Hematopoietic multipotent progenitor cell treated with erythropoietin and hydrocortisone succinate and interleukin-3 and kit ligand, for 4 days (in vitro differentiated cells): ENCODE data around the gene FER1L5.
"Not testable (repeated sequence)": the region's sequence is repeated elsewhere in the genome, so short reads cannot be mapped to it uniquely, and the experiment has no call there.

Experiments
- DNase-seq: peaks from one replicate; pipeline ENCODE4 v3.0.0-alpha.2; 2015

Gene FER1L5

DNA sequence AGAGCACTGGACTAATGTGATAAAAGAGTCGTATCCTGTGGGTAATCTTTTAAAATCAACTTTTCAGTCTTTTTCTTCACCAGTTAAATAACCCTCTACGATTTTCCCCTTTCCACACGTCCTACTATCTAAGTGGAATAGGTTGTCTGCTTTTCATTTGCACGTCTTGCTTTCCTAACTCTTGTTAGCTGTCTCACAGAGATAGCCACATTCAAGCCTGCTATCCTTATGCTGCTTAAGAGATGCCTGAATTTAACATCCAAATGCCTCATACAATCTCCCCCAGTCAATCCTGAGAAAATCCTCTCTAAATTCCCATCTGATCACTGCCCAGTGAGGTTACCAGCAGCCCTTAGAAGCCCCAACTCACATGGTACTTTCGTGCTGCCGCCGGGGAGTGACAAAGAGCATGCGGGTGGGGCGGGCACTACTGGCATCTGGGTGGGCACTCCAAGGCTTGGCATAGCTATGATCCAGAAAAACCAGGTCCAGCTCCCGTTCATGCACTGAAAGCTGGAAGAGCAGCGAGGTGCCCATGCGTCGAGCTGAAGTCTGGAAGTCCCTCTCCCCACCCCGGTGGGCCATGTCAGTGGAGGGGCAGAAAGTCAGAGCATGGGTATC lies 5.9 kb upstream of the FER1L5 start:
- DNase-seq: peak; percentile 31

DNA sequence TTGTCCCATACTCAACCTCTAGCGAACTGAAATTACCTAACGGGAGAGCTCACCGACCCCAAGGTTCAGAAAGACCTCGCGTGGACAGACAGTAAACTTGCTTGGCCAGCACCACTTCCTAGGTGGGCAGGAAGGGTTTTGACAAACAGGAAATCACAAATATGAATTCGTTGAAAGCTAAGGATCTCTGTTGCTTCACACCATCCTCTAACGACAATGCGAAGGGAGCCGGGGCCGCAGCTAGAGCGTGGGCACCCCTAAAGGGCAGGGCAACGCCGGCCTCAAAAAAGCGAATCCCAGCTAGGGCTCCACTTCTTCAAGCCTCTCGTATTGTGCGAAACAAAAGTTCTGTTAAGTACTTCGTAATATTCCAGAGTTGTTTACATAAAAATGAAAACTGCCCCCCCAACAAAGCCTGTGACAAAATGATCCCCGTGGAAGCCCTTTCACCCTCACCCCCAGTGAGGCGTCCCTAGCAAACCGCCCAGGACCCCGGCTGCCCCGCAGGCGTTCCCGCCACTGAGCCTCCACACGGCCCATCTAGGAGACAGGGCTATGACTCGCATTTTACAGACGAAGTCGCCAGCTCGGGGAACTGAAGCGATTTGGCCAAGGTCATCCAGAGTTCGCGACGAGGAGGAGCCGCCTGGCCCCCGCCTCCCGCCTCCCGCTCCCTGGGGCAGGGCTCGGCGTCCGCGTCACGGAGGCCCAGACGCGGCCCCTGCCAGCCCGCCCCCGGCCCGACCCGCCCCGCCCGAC lies 5.0 kb upstream of the FER1L5 start:
- DNase-seq: peak; percentile 93

DNA sequence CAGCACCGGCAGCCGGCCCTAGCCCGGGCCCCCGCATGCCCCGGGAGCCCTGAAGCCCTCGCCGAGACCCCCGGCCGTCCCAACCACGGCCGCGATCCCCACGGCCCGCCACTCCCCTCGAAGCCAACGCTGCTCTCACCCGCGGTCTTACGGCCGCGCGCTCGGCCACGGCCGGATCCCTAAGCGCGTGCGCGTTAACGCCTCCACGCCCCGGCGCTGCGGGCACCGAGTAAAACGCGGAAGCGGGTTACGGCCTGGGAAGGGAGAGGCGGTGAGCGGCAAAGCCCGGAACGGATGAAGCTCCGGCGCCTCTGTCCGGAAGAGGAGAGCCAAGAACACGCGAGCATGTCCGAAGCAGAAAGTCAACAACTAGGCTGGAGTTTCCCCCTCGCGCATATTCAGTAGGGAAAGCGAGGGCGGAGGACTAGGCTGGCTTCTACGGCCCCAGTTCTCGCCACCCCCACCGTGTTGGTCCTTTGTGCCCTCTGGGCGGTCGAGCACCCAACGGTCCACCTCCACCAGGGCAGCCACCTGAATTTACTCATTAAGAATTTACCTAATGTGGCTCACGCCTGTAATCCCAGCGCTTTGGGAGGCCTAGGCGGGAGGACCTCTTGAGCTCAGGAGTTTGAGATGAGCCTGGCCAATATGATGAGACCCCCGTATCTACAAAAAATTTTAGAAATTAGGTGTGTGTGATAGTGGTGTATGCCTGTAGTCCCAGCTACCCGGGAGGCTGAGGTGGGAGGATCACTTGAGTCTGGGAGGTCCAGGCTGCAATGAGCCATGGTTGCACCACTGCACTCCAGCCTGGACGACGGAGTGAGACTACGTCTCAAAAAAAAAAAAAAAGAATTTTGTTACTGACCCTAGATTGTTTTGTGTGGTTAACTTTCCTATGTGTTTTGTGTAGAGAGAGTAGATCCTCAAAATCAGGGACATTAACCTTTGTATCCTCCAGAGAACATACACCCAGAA lies 4.1 kb upstream of the FER1L5 start, which contains the start of gene KANSL3:
Gene KANSL3, minus strand, starts transcription at position 169 of the 978 bp plus-strand sequence. CDS start 1,177 bp downstream, outside the sequence.
- DNase-seq: peak; percentile 97

DNA sequence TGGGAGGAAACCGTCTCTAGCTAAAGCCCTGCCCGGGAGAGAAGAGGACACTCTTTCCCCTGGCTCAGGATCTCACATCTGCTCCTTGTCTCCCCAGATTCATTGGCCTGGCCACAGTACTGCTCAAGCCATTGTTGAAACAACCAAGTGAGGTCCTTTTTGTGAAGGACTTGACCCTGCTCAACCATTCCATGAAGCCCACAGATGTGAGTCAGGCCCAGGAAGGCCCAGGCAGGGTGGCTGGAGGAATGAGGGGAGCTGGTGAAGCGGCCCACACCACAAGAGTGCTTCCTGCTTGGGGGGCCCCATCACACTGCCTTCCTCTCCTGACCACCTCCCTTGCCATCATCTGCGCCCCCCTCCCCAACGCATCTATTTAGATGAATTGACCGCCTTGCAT lies 5.1 kb downstream of the FER1L5 start:
- no peak for DNase-seq

DNA sequence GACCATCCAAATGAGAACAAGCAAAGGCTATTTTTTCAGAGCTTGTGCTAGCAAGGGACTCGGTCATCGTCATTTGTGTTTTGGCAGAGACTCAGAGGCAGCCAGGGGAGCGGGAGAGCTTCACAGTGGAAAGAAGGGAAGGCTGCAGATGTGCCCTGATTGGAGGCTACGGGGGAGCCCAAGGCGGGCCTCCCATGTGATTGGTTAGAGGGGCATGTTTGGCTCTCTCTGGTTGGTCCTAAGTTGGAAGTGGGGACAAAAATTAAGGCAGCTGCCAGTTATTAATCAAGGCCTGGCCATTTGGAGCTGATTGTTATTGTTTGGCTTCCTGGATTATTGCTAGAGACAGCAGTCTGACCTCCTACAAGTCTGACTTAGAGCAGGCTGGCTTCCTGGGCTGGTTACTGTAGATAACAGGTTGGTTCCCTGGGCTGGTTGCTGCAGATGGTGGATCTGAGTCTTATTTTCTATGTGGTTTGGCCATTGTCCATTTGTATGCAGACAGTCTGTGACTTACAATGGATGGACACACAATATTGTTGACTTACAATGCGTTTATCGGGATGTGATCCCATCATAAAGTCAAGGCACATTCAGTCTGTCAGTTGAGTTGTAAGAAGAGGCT lies 5.9 kb downstream of the FER1L5 start:
- peak; percentile 58 for DNase-seq

DNA sequence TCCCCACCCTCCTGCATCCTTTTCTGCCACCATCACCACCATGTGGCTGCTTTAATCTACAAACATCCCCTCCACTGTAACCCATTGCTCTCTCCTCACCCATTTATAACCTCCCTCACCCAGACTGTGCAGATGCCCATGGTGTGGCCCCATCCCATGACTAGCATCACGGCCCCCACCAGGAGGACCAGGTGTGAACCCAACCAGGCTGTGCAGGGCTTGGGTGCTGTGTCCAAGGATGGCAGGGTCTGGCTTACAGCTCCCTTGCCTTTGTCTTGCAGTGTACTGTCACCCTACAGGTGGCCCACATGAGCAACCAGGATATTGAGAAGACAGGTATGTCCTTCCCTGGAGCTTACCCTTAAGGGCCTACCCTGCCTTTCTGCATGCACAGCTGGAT lies 6.8 kb downstream of the FER1L5 start:
- no peak for DNase-seq

DNA sequence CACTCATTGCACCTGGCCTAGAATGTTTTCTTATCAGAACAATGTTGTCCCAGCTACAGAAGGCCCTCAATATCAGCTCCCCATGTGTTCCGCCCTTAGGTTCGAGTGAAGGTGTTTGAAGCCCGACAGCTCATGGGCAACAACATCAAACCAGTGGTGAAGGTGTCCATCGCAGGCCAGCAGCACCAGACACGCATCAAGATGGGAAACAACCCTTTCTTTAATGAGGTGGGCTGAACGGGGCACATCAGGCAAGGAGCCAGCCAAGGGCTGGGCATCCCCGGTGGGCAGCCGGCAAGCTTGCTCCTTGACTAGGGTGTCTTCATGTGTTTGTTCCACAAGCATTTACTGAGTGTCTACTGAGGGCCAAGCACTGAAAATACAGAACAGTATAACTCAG lies 9.2 kb downstream of the FER1L5 start:
- no peak for DNase-seq

DNA sequence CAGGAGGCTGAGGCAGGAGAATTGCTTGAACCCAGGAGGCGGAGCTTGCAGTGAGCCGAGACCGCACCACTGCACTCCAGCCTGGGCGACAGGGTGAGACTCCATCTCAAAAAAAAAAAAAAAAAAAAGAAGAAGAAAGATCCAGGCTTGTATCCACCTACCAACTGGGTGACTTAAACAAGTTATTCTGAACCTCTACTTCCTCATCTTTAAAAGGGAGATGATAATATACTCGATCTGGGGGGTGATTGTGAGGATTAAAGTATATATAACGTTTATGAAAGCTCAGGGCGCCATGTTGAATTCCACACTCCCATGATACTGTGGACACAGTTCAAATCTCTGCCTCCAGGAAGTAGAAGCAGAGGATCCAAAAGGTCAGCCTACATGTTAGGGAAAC lies 12.2 kb downstream of the FER1L5 start:
- DNase-seq: not testable (repeated sequence)

DNA sequence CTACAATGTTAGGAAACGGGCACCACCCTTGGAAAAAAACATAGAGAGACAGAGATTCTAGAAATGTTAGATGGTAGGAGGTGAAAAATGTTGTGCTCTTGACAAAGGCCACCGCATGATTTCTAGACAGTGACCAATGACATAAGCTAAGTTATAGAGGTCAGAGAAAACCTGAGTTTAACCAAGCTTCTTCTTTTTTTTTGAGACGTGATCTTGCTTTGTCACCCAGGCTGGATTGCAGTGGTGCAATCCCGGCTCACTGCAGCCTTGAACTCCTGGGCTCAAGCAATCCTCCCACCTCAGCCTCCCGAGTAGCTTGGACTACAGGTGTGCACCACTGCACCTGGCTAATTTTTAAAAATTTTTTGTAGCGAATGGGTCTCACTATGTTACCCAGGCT lies 13.0 kb downstream of the FER1L5 start:
- no peak for DNase-seq

DNA sequence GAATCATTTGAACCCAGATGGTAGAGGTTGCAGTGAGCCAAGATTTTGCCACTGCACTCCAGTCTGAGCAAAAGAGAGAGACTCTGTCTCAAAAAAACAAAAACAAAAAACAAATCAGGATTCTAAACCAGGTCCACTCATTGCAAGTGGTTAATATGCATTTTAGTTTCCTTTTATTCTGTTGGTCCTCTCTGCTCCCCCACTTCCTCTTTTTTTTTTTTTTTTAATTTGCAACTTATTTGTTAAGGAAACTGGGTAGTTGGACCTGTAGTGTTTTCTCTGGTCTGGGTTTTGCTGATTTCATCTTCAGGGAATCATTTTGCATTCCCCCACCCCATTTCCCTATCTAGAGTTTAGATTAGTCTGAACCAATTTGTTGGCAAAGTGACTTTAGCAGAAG lies 14.0 kb downstream of the FER1L5 start:
- DNase-seq: peak; percentile 69

DNA sequence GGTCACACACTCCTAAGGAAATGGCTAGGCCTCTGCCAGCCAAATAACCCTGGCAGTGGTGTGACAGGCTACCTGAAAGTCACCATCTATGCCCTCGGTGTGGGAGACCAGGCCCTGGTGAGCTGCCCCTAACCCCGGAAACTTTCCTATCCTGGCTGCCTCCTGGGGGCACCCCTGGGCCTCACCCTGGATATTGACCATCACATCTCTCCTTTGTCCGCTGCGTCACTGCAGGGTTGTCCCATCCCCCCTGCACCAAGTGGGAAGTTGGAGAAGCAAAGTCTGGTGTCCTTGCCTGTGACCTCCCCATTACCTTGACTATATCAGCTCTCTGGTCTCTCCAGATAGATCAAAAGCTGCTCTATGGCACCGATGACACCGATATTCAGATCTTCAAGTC lies 18.8 kb downstream of the FER1L5 start:
- no peak for DNase-seq

DNA sequence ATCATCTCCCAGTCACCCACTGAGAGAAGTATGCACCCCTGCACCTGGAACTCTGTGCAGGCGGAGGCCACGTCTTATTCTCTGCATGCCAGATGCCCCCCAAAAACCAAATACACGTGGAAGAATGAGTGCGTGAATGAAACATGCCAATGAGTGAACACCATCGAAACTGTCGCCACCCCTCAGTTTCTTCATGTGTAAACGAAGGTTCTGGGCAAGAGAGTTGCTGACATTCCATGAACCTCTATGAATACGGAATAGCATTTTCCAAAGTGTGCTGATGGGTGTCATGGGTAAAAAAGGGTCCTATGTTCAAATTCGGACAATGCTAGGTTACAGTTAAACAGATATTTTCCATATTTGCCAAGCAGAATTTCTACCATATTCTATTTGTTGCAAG lies 19.8 kb downstream of the FER1L5 start:
- DNase-seq: no peak

DNA sequence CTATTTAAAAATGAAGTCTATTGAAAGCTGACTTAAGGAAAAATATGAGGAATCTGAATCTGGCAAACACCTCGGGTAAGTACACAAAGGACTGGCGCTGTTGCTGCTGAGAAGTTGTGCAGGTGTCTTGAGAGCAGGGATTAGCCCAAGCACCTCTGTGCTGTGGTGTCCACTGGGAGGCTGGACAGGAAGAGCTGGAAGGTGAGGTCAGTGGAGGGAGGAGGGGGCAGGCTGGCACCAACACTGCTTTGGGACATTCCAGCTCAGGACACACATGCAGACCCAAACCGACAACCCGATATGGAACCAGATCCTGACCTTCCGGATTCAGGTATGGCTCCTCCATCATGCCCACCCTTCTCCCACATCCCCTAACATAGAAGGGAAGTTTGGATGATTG lies 20.6 kb downstream of the FER1L5 start:
- no peak for DNase-seq

DNA sequence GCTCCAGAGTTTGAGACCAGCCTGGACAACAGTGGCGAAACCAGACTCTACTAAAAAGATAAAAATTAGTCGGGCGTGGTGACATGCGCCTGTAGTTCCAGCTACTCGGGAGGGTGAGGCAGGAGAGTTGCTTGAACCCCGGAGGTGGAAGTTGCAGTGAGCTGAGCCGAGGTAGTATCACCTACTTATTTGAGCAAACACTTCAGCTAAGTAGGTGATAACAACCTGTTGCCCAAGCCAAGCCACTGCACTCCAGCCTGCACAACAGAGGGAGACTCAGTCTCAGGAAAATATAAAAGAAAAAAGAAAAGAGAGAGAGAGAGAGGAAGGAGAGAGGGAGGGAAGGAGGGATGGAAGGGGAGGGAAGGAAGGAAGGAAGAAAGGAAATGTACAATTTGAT lies 21.3 kb downstream of the FER1L5 start:
- DNase-seq: no peak

DNA sequence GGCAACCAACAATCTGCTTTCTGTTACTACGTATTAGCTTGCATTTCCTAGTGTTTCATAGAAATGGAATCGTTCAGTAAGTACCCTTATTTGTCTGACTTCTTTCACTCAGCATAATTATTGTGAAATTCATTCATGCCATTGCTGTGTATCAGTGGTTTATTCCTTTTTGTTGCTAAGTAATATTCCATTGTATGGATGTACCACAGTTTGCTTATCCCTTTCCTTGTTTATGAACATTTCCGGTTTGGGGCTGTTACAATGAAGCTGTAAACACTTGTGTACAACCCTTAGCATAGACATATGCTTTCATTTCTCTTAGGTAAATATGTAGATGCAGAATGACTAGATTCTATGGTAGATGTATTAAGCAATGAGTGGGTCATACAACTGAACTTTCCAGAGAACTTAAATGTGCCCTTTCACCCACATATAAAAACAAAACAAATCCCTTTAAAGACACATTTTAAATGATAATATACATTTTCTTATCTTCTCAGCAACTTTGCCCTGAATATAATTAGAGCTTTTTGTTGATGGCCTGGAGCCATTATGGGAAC lies 21.9 kb downstream of the FER1L5 start:
- DNase-seq: no peak

DNA sequence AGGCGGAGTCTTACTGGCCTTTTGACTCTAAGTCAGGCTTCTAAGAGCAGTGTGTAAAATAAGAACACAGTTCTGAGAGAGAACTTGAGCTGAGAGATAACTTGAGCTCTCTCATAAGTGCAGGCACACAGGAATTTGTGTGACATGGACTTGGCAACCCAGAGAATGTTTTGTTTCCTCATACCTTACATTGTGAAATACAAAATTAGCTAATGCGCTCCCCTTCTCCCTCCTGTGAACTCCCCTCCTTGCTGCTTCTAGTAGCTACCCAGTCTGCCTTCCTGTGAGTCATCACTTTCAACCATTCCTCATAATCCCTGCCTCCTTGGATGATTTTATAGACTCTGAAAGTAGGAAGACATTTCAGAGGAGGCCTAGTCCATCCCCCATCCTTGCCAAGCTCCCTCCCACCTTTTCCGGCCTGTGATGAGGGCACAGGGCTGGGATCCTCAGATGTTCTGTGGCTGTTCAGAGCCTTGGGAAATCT lies 22.6 kb downstream of the FER1L5 start:
- peak; percentile 67 for DNase-seq

DNA sequence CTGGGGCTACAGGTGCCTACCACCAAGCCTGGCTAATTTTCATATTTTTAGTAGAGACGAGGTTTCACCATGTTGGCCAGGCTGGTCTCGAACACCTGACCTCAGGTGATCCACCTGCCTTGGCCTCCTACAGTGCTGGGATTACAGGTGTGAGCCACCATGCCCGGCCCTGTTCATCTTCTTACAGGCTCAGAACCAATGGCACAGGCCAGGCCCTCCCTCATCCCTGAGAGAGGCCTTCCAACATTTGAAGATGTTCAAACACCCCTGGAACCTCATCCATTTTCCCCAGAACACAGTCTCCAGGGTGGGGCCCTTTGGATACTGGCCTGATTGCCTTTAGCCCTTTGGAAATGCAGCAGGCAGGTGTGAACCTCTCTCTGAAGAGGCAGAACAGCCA lies 23.2 kb downstream of the FER1L5 start:
- not testable (repeated sequence) for DNase-seq

DNA sequence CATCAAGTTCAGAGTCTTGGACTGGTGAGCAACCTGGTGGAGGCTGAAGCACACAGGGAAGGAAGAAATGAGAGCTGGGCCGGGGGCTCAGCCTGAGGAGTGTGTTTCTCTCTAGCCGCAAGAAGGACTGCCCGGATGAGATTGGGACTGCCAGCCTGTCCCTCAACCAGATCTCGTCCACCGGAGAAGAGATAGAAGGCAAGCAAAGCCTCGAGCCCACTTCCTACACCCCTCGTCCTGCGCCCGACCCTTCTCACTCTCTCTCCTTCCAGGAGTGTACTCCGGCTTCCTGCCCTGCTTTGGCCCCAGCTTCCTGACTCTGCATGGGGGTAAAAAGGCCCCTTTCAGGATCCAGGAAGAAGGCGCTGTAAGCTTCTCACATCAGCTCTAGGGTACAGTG lies 26.2 kb downstream of the FER1L5 start:
- peak; percentile 30 for DNase-seq

DNA sequence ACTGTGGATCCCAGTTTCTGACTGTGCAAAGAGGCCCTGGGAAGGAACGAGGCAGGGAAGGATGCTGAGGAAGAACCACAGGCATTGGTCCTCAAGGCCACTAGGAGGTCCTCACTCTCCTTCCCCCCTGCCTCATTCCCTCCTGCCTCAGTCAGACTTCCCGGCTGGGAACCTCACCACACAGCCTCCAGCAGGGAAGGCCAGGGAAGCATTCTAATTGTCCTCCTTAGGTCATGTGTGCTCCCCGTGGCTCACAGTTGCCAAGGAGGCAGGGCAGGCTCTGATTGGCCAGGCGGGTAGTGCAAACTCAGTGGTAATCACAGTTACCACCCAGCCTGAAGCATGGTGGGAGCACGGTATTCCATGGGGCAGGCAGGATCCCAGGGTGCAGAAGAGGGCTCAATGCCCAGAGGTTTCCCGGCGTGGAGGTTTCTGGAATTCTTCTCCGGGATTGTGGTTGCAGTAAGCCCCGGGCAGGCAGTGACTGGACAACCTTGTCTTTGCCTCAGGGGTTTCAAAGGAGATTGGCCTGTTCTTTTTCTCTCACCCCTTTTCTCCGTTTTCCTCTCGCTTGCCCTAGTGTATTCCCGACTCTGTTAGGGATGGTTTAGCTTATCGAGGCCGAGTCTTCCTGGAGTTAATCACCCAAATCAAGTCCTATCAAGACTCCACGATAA lies 27.1 kb downstream of the FER1L5 start:
- DNase-seq: no peak

DNA sequence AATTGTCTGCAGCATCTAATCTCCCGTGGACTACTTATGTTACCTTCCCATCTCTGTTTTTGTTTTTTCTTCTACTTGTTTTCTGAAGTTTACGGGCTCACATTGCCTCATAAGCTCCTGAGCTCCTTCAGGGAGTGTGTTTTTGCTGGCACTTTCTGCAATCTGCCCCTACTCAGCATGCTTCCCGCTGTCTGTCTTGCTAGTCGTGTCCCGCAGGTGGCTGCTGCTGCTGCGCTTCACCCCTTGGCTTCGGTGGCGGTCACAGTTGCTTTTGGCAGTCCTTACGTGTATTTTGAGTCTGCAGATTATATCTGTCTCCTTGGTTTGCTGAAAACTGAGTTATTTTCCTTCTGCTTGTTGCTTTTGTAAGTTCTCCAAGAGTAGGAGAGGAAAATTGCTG lies 37.3 kb downstream of the FER1L5 start:
- DNase-seq: no peak

DNA sequence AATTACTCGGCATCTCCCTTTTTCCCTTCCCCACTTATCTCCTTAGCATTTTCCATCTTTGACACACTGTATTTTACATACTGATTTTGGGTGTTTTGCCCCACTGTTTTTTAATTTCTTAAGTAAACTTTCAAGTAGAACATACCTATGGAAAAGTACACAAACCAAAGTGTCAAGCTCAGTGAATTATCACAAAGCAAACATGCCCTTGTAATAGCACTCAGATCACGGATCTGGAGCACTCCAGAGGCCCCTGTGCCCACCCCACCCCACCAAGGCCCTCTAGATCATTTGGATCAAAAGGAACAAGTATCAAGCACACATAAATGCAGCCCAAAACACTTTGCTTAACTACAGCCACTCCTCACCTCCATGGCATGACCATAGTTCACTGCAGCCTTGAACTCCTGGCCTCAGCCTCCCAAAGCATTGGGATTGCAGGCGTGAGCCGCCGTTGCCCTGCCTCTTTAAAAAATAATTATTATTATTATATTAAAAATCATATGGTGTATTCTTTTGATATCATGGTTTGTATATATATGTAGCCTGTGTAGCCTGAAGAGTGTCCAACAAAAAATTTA lies 38.1 kb downstream of the FER1L5 start:
- no peak for DNase-seq
